GM19023 (cell line): ENCODE data around the gene RPL11.
"Not testable (repeated sequence)": the region's sequence is repeated elsewhere in the genome, so short reads cannot be mapped to it uniquely, and the experiment has no call there.

Experiments
- ATAC-seq: cut with Tn5 transposase; IDR thresholded peaks from one replicate; pipeline ENCODE4 v1.9.1; 2021; ENCODE audit warnings: mild to moderate bottlenecking, moderate library complexity; ENCODE audit not compliant: unreplicated experiment

RPL11 gene

GRCh38 chr1:23684415-23684814, 7.2 kb upstream of the RPL11 start:
- ATAC-seq, result no peak

GRCh38 chr1:23685197-23685596, 6.4 kb upstream of the RPL11 start:
- not testable (repeated sequence) for ATAC-seq

GRCh38 chr1:23687680-23688079, 3.9 kb upstream of the RPL11 start:
- ATAC-seq, result not testable (repeated sequence)

- not testable (repeated sequence) for ATAC-seq
Measured at GRCh38 chr1:23688281-23688680, 3.3 kb upstream of the RPL11 start.

- ATAC-seq, result no peak
Measured at GRCh38 chr1:23692308-23692871, 784 bp downstream of the RPL11 start.

- no peak for ATAC-seq
Measured at GRCh38 chr1:23693599-23693998, 2.0 kb downstream of the RPL11 start.

GRCh38 chr1:23694371-23694770, 2.8 kb downstream of the RPL11 start:
- ATAC-seq, result no peak

GRCh38 chr1:23695667-23696066, 4.1 kb downstream of the RPL11 start:
- no peak for ATAC-seq

- ATAC-seq, result no peak
Measured at GRCh38 chr1:23696335-23696989, 4.9 kb downstream of the RPL11 start.

GRCh38 chr1:23698466-23698865, 6.9 kb downstream of the RPL11 start:
- ATAC-seq, result no peak

- no peak for ATAC-seq
Measured at GRCh38 chr1:23699280-23700179, 7.9 kb downstream of the RPL11 start.

GRCh38 chr1:23701310-23701709, 9.7 kb downstream of the RPL11 start:
- ATAC-seq, result no peak

- ATAC-seq, result no peak
Measured at GRCh38 chr1:23701996-23702395, 10.4 kb downstream of the RPL11 start.

GRCh38 chr1:23704834-23705495, 13.4 kb downstream of the RPL11 start:
- no peak for ATAC-seq

GRCh38 chr1:23709229-23709628, 17.6 kb downstream of the RPL11 start:
- ATAC-seq, result no peak

- no peak for ATAC-seq
Measured at GRCh38 chr1:23718482-23718881, 26.9 kb downstream of the RPL11 start.

GRCh38 chr1:23719162-23719820, 27.7 kb downstream of the RPL11 start:
- ATAC-seq, result no peak

GRCh38 chr1:23720256-23720995, 28.8 kb downstream of the RPL11 start:
- ATAC-seq, result peak; percentile 54

- ATAC-seq, result no peak
Measured at GRCh38 chr1:23722652-23723051, 31.0 kb downstream of the RPL11 start.

GRCh38 chr1:23726686-23727085, 35.1 kb downstream of the RPL11 start:
- ATAC-seq, result no peak
